ENCODE measurements around the gene HYI.
"Not testable (repeated sequence)": the region's sequence is repeated elsewhere in the genome, so short reads cannot be mapped to it uniquely, and the experiment has no call there.

The HYI gene

GRCh38 chr1:43464681-43465504 lies 11.2 kb upstream of the HYI start:
- DNase-seq, result no peak

DNA sequence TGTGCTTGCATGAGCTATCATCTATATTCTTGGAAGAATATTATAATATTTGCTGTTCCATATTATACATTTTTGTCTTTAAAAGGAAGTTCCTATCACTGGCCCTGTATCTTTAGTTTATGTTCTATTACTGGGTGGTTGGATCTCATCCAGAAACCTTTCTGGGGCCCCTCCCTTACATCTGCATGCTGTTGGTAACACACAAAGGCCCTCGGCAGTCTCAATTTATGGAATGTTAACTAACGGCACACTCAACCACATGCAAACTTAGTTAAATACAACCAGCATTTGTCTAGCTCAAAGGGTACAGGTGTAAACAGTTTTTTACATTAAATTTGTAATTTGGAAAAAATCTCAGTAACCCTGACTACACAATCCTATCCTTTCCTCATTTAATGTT lies 9.7 kb upstream of the HYI start:
- DNase-seq, result no peak

GRCh38 chr1:43460988-43461693 lies 7.4 kb upstream of the HYI start:
- DNase-seq, result no peak

DNA sequence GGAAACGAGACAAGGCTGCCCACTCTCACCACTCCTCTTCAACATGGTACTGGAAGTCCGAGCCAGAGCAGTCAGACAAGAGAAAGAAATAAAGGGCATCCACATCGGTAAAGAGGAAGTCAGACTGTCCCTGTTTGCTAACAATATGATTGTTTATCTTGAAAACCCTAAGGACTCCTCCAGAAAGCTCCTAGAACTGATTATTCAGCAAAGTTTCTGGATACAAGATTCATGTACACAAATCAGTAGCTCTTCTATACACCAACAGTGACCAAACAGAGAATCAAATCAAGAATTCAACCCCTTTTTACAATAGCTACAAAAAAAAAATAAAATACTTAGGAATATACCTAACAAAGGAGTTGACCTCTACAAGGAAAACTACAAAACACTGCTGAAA lies 4.6 kb upstream of the HYI start:
- DNase-seq, result not testable (repeated sequence)

DNA sequence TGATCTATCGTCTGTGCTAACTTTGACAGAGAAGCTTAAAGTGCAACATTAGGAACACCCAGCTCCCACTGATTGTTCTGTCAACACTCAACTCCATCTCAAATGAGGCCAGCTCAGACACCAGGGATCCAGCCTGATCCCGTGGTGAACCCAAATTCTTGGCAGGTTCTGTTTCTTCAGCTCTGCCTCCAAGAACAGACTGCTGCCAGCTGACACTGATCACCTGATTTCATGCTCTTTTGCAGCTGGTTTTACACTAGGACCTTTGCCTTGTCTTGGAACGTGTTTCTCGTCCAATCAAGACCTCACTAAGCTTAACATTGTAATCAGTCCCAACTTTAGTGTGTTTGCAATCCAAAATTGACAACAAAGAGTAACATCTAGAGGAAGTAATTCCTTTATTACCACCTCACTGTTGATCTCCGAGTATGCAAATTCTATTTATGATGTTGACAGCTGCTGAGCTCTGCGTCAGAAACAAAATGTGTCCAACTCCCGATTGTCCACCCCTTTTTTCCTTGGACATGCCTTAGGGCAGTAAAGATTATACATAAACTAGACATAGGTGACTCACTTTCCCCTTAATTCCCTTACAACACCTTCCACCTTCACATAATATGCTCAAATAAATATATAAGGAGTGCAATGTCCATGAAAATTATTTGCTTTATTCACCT lies 1.6 kb upstream of the HYI start:
- no peak for DNase-seq

DNA sequence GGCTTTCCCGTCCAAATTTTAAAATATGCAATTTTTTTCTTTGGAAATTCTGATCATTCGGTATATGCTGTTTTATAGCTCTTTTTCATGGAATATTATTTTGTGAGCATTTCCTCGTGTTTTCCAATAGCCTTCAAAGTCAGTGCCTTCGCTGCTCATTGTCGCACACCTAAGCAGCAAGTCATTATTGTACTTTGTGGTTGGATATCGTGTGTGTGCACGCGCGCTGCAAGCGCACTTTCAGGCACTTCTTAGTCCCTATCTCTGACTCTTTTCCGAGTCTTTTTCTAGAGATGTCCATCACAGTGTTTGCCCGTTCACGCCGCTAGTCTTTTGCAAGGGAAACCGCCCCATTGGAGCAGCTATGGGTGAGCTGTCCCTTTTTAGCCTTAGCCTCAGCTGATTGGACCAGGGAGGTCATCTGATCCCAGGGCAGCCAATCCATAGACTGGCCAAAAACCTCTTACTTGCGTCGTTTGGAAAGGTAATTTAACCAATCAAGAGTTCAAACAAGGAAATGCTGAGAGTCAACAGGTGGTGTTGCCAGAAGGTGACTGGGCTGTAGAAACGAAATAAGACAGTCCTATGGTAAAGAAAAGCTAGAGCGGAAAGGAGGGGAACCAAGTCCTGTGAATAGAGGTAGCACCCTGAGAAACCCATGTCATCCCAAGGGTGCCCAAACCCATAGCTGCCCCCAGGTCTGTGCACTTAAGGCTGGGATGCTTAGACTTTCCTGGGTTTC lies 710 bp upstream of the HYI start:
- peak; percentile 96 for DNase-seq

DNA sequence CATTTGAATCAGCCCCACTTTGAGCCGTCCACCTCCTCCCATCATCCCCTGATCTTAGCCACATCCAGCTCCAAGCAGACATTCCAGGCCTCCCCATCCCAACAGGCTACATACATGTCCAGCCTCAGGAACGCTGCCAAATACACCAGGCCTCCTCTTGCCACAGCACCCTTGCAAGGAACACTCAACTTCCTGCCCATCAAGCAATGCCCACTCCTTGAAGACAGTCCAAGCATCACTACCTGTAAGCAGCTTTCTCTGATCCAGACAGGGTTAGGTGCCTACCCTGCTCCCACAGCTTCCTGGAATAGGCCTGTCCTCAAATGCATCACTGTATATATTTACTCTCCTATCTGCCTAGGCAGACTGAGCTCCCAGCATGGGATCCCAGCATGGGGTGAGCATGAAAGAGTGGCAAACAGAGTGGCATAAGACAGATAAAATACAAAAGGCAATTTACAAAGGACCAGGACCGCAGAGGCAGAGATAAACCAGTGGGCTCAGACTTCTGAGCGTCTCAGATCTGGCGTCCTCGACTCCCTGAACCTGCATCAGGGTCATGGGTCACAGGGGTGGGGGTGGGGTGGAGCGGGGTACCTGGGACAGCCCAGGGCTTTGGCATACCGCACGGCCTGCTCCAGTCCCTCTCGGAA lies 816 bp downstream of the HYI start:
- no peak for DNase-seq

GRCh38 chr1:43451701-43452532 lies 1.8 kb downstream of the HYI start:
- DNase-seq, result no peak

- DNase-seq, result no peak
Measured at GRCh38 chr1:43451157-43451591, 2.6 kb downstream of the HYI start.

DNA sequence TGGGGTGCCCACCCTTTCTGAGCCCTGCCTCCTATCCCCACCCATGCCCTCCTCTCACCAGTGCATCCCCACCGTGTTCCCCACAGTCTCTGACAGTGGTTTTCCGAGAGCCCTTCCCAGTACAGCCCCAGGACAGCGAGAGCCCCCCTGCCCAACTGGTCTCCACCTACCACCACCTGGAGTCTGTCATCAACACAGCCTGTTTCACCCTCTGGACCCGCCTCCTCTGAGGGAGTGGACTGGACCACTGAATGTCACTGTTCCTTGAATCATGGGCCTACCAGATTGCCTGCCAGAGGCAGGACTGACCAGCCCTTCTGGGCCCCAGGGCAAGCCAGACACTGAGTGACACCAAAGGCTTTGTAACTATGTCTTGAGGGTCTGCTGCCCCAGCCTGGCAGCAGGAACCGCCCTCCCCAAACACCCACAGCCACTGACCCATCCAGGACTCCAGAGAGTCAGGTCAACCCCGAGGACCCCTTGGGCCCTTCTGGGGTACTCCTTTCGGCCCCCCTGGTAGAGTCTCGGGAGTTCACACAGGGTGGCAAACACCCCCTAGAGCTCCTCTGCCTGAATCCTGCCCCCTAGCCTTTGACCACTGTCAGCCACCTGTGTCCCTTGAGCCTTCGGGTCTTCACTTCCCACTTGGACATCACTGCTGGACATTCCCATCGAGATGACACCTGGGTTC lies 3.3 kb downstream of the HYI start:
- DNase-seq, result no peak

DNA sequence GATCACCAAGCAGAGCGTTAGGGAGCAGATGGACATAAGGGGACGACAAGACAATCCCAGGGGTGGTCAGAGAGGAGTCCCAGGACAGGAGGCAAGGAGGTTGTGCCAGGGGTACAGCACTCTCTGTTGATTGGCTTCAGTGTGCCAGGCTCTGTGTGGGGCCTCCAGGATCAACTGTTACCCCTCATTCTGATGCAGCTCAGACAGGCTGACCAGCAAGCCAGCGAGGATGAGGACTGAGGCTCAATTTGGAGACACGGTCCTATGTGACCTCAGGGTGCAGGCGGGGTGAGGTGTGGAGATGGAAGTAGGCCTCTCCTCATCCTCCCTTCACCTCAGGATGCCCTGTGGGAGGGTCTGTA lies 4.0 kb downstream of the HYI start:
- no peak for DNase-seq

DNA sequence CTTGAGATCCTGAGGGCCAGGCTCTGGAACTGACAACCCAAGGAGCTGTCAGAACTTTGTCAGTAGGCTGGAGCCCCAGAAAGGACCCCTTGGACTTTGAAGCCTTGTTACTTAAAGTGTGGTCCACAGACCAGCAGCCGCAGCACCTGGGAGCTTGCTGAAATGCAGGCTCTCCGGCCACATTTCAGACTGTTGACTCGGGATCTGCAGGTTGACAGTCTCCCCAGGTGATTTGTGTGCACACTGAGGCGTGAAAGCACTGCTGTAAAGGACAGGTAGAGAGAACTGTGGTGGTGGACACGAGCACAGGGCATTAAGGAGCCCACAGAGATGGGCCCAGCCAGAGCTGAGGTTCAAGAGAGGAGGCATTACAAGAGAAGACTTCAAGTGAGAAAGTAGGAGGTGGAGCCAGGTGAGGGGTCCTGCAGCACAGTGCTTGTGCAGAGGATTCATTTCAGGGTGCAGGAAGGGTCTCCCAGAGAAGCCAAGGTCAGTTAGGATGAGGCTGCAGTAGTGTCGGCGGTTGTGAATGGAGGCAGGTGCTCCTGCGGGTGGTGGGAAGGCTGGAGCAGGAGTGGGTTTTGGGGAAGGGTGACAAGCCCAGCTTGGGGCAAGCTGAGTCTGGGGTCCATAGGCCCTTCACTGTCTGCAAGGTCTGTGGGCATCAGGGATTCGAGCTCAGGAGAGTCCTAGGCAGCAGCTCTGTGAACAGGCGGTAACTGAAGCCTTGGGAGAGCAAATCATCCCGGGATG lies 4.6 kb downstream of the HYI start:
- DNase-seq, result no peak

DNA sequence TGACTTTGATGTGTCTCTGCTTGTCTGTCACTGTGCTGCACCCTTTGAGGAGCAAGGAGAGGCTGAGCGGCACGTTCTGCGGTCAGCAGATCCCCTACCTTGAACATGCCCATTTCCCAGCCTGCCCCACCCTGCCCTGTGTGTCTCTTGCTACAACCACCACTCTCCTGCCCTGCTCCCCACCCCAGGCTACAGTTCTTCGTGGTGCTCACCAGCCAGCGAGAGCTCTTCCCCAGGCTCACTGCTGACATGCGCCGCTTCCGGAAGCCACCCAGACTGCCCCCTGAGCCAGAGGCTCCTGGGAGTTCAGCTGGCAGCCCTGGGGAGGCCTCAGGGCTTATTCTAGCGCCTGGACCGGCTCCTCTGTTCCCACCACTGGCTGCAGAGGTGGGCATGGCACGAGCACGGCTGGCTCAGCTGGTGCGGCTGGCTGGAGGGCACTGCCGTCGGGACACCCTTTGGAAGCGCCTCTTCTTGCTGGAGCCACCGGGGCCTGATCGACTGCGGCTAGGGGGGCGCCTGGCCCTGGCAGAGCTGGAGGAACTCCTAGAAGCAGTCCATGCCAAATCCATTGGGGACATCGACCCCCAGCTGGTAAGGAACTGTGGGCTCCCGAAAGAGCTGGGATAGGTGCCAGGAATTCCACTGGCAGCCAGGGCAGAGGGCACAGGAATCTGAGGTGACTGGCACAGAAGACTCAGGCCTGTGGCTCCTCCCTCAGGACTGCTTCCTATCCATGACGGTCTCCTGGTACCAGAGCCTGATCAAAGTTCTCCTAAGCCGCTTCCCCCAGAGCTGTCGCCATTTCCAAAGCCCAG lies 5.6 kb downstream of the HYI start:
- no peak for DNase-seq

DNA sequence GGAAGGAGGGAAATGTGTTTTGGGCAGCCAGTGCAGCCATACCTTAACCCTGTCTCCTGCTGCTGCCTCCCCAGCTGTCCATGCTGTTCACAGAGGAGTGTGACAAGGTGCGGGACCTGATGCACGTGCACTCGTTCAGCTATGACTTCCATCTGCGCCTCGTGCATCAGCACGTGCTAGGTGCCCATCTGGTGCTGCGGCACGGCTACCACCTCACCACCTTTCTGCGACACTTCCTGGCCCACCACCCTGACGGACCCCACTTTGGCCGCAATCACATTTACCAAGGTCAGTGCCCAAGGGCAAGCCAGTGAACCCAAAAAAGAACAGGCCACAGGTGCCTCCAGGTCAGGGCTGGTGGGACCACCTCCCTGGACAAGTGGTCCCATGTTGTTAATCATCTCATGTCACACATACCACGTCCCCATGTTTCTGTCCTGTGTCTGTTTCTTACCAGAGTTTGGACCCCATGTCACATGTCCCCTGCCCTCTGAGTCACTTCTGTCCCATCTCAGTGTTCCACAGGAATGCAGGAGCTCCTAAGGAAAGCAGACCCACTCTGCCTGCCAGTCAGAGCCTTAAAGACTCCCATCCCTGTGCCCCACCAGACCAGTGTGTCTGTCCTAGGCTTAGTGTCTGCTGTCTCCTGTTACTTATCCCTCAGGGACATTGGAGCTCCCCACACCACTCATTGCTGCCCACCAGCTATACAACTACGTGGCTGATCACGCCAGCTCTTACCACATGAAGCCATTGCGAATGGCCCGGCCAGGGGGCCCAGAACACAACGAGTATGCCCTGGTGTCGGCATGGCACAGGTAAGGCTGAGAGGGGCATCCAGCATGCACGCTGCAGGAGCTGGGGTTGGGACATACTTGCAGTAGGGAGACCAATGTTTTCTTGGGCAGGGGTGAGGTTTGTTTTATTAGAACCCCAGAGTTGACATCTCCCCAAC lies 6.6 kb downstream of the HYI start:
- DNase-seq, result no peak

DNA sequence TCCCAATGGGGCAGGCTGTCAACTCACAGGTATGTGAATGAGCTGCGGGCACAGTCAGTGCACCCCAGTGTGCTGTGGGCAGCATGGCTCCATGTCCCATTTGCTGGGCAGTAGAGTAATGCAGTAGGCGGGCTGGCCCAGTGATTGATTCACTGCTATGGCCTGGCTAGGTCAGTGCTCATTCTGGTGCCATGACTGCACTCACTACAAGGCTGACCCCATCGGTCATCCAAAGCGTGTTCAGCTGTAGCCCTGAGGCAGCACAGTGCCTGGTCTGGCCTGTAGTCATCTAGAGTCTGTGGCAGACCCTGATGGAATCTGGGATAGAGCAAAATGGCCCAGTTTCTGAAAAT lies 7.4 kb downstream of the HYI start:
- DNase-seq, result no peak

GRCh38 chr1:43445606-43446387 lies 7.9 kb downstream of the HYI start:
- DNase-seq, result no peak

DNA sequence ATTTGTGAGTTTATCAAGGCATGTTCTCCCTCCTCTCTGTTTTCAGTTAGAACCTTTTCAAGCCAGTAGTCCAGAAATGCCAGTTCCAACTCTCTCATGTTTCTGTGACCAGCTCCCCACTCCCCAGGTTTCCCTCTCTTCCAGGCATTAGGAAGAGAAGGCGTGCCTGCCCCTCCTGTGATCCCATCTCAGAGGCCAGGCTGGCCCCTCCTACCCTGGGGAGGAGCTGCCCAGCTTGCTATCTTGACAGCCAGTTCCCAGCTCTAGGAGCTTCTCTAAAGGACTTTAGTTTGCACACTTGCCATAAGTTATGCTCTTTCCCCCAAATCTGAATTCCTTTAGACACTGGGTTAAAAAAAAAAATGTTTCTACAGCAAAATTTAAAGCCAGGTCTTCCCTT lies 8.9 kb downstream of the HYI start:
- no peak for DNase-seq

All from NCI-H1105 (cell line).